GM21529 (cell line): Measurements from ENCODE around the gene GPR176.

Source experiments
- ATAC-seq: cut with Tn5 transposase; IDR thresholded peaks from one replicate; pipeline ENCODE4 v1.9.1; 2021; ENCODE audit not compliant: unreplicated experiment

GPR176 gene

DNA sequence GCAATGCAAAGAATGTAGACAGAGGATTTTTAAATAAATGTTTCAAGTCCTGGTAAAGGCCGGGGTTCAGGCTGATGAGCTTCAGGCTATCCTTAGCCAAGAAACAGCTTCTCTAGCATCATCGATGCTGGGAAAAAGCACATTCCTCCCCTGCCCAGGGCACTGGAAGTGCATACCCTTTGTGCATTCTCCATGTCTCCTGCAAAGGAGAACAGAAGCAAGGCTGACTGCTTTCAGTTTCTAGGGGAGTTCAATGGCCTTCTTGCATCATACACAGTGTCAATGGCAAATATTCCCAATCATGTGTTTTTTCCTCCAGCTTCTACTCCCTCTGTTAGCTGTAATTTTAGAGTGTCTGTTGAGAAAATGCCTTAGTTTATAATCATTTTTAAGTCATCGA lies 59.9 kb downstream of the GPR176 start:
- no peak for ATAC-seq

GRCh38 chr15:39859636-39860035 lies 60.4 kb downstream of the GPR176 start:
- ATAC-seq: no peak

DNA sequence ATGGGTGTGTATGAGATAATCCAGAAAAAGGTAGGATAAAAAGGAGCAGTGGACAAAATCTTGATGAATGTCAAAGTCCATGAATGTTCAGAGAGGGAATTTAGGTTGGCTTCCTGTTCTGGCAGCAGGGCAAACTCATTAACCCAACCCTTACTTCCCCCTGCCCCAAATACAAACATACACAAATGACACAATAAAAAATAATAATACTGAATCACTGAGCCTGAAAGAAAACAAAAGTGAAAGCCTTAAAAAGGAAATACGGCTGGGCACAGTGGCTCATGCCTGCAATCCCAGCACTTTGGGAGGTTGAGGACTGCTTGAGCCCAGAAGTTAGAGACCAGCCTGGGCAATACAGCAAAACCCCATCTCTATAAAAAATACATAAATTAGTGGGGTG lies 62.9 kb downstream of the GPR176 start:
- no peak for ATAC-seq

DNA sequence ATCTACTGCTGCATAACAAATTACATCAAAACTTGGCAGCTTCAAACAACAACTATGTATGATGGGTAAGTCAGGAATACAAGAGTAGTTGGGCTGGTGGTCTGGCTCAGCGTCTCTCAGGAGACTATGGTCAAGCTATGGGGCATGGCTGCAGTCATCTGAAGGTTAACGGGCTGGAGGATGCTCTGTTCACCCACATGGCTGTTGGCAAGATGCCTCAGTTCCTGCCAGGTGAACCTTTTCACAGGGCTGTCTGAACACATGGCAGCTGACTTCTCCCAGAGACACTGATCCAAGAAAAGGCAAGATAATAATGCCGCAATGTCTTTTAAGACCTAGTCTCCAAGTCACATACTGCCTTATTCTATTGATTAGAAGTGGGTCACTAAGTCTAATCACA lies 63.7 kb downstream of the GPR176 start:
- ATAC-seq: no peak

DNA sequence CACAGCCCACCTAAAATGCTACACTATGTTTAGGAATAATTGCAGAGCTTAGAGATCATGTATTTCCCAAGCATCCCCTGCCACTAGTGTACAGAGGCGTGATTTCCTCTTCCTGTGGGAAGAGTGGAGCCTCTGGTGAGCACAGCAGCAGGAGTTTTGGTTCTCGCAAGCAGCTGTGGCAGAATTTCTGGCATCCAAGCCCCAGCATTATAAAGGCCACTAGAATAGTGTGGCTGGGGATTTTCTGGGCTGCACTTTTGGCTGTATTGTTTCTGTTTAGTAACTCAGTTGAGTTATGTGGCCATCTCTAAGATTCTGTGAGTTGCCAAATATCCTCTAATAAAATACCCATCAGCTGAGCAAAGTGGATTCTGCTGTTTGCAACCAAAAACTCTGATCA lies 64.7 kb downstream of the GPR176 start:
- no peak for ATAC-seq

- no peak for ATAC-seq
These were observed 65.9 kb downstream of the GPR176 start for GRCh38 chr15:39854161-39854560.

DNA sequence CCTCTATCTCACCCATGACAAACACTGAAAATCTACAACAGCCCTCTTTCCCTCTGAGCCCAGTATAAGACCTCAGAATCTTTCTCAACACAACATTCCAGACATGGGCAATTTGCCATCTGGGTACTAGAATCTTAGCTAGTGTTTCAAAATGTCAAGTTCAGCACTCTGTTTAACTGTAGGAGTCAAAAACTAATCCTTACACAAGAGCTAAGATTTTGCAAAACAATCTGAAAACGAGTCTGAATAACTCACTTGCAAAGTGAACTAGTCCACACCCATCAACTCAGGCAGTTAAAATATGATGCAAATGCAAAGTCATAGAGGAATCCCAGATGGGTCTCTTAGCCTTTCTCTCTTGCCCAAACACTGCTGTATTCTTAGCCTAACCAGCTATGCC lies 67.8 kb downstream of the GPR176 start:
- no peak for ATAC-seq

- ATAC-seq: no peak
These were observed 68.5 kb downstream of the GPR176 start for GRCh38 chr15:39851500-39852092.

- ATAC-seq: no peak
These were observed 69.6 kb downstream of the GPR176 start for GRCh38 chr15:39850436-39850835.

DNA sequence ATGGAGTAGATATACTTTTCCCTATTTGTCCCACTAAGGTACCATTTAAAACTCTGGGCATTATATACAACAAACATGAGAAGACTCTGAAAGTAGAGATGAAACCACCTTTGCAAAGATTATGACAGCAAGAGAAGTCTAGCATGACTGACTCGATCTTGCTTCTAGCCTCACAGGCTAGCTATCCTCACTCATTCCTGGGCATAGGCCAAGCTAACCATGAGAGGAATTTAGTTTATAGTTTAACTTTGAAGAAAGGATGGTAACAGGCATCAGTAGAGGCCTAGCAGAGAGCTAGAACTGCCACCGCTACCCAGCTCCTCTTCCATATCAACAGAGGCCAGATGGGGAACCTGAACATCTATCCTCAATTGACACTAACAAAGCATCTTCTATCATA lies 74.0 kb downstream of the GPR176 start:
- no peak for ATAC-seq

DNA sequence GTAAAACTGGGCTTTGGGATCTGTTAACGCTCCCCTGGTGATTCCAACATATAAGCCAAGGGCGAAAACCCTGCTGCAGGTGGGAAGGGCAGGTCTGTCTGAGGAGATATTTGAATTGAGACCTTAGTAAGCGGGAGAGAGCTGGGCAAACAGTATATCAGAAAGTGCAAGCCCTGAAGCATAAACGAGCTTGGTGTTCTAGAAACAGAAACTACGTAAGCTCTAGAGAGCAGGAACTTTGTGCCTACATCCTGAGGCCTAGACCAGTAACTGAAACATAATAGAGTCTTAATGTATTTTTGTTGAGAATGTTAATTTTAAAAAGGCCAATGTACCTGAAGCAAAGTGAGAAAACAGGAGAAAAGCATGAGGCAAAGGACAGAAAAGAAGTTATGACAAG lies 74.5 kb downstream of the GPR176 start:
- ATAC-seq: no peak

- ATAC-seq: no peak
These were observed 76.5 kb downstream of the GPR176 start for GRCh38 chr15:39843565-39843964.

DNA sequence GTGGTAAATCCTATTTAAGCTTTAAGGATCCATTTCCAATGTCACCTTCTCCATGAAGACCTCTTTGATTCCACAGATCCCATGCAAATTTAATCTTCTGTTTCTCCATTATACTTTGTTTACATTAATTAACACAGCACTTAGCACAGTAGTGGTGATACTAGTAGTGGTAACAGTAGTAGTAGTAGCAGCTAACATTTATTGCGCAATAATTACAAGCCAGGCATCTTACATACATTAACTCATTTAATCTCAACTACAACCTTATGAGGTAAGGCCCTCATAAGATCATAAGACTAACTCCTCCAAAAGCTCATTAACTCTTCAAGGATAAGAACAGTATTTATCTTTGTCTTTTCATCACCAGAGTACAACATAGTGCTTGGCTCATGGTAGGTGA lies 82.6 kb downstream of the GPR176 start:
- no peak for ATAC-seq

- ATAC-seq: no peak
These were observed 84.5 kb downstream of the GPR176 start for GRCh38 chr15:39835550-39835949.

DNA sequence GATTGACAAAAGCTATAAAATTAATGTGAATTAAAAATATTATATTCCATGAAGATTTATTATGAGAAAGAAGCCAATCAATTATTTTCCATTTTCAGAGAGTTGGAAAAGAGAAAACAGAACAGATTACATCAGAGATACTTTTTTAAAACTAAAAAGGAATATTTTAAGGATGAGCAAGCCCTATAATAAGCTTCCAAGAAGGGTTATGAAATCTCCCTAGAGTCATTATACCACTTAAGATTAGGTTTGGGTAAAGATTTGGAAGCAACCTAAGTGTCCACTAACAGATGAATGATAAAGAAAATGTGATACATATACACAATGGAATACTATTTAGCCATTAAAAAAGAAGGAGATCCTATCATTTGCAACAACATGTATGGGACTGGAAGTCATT lies 85.8 kb downstream of the GPR176 start:
- ATAC-seq: no peak

DNA sequence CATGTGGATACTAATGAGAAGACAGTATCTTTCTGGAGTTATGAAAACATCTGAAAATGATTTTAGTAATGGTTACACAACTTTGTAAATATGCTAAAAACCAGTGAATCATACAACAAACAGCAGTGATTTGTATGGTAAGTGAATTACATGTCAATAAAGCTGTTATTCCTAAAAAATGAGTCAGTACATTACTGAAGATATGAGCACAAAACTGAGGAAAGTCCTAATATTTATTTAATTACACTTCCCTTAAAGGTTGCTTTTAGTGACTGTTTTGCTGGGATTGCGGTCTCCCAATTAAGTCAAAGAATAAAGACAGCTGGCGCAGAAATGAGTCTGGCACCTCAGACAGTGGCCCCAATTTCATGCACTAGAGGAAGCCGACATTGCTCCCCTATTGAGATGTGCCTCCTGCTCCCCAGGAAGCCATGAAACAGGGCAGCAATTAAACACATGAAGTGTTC lies 86.5 kb downstream of the GPR176 start:
- ATAC-seq: no peak

DNA sequence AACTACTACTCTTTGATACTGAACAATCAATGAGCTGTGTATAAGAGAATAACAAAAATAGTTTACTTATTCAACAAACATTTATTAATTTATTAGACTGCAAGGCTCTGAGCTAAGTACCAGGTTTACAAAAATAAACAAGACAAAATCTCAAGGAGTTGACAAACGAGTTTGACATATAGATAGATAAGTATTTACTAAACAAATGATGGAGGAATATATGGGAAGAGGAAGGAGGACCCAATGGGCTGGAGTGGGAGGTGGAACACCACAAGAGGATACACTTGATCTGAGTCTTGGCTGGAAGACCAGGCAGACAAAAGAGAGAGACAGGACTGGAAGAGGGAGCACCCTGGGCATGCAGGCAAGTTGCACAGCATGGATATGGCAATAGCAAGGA lies 89.9 kb downstream of the GPR176 start:
- ATAC-seq: no peak

DNA sequence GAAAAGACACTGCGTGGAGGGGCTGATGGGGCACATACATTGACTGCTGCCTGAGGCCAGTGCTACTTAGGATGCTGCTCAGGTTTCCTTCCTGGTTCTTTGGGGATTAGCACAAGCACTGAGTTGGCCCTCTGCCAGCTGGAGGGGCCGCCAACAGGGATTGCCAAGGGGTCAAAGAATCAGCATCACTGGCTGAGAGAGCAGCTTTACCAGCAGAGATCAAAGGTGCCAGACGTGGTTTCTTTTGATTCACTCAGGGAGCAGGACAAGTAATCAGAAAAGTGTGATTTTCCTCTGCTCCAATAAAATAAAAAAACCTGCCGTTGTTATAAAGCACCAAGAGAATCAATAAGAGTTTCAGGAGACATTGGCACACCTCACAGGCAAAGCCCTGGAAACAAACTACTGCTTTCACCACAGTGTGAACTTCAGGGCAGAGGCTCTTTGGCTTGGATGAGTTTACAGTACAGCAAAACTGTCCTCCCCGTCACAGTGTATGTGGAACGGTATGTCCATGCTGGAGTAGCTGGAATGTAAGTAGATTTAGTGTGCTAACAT lies 91.6 kb downstream of the GPR176 start:
- ATAC-seq: no peak

- no peak for ATAC-seq
These were observed 93.1 kb downstream of the GPR176 start for GRCh38 chr15:39826975-39827374.

- ATAC-seq: no peak
These were observed 96.4 kb downstream of the GPR176 start for GRCh38 chr15:39823634-39824033.

- no peak for ATAC-seq
These were observed 99.9 kb downstream of the GPR176 start for GRCh38 chr15:39820050-39820602.

GRCh38 chr15:39819533-39819932 lies 100.5 kb downstream of the GPR176 start:
- no peak for ATAC-seq

DNA sequence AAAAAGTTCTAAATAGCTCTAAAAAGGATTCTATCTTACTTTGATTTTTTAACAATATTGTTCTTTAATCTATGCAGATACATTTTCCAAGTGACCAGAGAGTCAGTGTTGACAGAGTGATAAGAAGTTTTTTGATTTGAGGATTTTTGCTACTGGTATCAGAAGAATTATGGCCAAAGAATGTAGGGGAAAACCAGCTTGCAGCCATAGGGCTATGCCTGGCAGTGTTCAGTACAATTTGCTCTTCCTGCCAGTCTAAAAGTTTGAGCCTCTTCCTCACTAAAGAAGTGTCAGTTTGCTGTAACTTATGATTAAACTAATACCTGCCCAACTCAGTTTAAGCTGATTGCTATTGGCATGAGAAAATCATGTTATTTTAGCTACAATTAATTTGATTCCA lies 102.2 kb downstream of the GPR176 start:
- no peak for ATAC-seq
